GM06990 (cell line): ENCODE measurements around the gene DMD.

Experiments used
- DNase-seq: peaks from one replicate; pipeline ENCODE4 v3.0.0-alpha.2; 2011; ENCODE audit not compliant: insufficient read length; ENCODE audit errors: extremely low read depth
- H3K27me3 ChIP-seq: replicated peaks from 2 replicates; pipeline ENCODE4 v1.6.0; 2011; ENCODE audit warnings: low read length; ENCODE audit not compliant: control insufficient read depth, insufficient read depth
- H3K36me3 ChIP-seq: 2 replicates; pipeline ENCODE4 v1.5.1; 2011; ENCODE audit warnings: low read length; ENCODE audit not compliant: control insufficient read depth, insufficient read depth
- H3K4me3 ChIP-seq: replicated peaks from 2 replicates; pipeline ENCODE4 v1.5.1; 2011; ENCODE audit warnings: low read depth, mild to moderate bottlenecking, control low read depth, low read length
- TF ChIP-seq, protein P1 (sequence below): IDR thresholded peaks from 2 replicates; pipeline ENCODE4 v1.5.1; 2011; ENCODE audit warnings: low read length, control low read depth, mild to moderate bottlenecking, inconsistent platforms; ENCODE audit not compliant: insufficient read depth, poor library complexity, severe bottlenecking

DMD gene

DNA sequence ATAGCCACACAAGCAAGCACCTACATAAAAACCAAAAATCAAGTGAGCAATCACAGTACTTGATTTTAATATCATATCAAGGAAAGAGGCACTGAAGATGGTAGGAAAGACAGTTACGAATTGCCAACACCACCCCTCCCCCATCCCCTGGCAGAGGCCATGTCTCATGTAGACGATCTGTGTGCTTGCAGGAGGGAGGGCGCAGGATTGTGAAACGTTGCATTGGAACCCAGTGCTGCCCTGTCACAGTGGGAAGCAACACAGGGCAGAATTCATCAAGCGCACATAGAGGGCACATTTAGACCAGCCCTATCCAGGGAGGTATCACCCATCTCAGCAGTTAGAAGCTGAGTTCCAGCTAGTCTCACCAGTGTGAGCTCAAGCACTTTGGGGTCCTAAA lies 359.8 kb downstream of the DMD start:
- Histone ChIP-seq H3K36me3 (no peaks in the 10 kb centered on the region), H3K4me3 (no peak overlapping the region), H3K27me3 (no peaks in the 10 kb centered on the region)
- DNase-seq = no peak
- TF ChIP-seq, protein P1, sequence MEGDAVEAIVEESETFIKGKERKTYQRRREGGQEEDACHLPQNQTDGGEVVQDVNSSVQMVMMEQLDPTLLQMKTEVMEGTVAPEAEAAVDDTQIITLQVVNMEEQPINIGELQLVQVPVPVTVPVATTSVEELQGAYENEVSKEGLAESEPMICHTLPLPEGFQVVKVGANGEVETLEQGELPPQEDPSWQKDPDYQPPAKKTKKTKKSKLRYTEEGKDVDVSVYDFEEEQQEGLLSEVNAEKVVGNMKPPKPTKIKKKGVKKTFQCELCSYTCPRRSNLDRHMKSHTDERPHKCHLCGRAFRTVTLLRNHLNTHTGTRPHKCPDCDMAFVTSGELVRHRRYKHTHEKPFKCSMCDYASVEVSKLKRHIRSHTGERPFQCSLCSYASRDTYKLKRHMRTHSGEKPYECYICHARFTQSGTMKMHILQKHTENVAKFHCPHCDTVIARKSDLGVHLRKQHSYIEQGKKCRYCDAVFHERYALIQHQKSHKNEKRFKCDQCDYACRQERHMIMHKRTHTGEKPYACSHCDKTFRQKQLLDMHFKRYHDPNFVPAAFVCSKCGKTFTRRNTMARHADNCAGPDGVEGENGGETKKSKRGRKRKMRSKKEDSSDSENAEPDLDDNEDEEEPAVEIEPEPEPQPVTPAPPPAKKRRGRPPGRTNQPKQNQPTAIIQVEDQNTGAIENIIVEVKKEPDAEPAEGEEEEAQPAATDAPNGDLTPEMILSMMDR = no peak

DNA sequence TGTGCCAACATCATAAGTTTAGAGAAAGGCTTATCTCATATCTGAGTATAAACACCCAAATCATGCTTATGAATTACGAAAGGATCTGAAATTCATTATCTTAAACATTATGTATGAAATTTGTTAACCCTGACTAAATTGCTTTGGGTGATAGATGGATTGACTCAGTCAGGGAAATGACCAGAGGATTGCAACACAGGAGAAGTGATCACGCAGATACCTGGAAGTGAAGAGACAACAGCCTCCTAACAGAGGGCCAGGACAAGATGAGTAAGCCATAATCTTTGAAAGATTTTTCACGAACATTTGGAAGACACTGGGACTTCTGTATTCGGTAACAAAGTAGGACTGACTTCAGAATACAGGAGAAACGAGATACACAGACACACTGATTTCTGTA lies 363.4 kb downstream of the DMD start:
- TF ChIP-seq, protein P1 = no peak
- no peaks in the 10 kb centered on the region for H3K36me3 ChIP-seq
- no peaks in the 10 kb centered on the region for H3K27me3 ChIP-seq
- no peak for DNase-seq
- no peak overlapping the region for H3K4me3 ChIP-seq

DNA sequence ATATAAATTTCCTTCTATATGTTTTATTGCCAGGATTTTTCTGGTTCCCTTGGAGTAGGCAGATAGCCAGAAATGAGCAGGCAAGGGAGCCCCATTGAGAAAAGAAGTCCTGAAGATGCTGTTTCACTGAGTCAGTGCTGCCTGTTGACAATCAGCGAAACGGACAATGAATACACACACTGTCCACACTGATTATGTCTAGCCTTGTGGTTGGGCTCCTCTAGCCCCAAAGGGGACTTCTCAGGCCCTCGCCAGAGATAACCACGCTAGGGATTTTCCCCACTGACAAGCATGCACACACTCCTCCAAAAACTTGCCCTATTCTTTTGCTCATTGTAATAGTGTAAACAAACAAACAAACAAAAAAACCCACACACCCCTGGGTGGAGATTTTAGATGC lies 369.3 kb downstream of the DMD start:
- Histone ChIP-seq H3K36me3 (no peaks in the 10 kb centered on the region), H3K27me3 (no peaks in the 10 kb centered on the region), H3K4me3 (no peak overlapping the region)
- no peak for DNase-seq
- TF ChIP-seq, protein P1 = no peak

DNA sequence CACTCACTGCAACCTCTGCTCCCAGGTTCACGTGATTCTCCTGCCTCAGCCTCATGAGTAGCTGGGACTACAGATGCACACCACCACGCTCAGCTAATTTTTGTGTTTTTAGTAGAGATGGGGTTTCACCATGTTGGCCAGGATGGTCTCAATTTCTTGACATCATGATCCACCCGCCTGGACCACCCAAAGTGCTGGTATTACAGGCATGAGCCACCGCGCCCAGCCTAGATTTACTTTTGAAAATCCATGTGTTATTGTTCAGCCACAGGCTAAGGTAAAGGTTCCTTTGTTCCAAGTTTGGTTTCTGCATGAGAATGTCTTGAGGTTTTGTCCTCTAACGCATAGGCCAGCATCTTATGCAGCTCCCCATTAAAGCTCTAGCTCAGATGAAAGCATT lies 371.6 kb downstream of the DMD start:
- H3K27me3 ChIP-seq = no peaks in the 10 kb centered on the region
- DNase-seq = no peak
- no peaks in the 10 kb centered on the region for H3K36me3 ChIP-seq
- TF ChIP-seq, protein P1 = no peak
- no peak overlapping the region for H3K4me3 ChIP-seq

DNA sequence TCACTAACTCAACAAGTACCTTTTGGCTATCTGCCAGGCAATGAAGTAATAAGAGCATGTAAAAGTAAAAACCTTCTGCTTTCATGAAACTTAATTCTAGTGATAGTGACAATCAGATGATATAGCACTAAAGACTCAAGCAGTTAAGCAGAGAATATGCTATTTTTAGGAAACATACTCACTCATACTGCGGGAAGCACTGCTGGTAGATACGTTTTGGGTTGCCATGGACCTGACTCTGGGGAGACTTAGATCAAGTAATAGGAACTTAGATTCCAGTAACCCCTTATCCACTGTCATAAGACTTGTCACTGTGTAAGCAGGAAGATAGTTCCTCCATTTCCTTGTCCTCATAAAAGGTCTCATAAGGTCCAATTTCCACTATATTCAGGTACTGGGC lies 386.3 kb downstream of the DMD start:
- no peaks in the 10 kb centered on the region for H3K27me3 ChIP-seq
- H3K36me3 ChIP-seq = no peaks in the 10 kb centered on the region
- no peak overlapping the region for H3K4me3 ChIP-seq
- TF ChIP-seq, protein P1 = no peak
- no peak for DNase-seq

DNA sequence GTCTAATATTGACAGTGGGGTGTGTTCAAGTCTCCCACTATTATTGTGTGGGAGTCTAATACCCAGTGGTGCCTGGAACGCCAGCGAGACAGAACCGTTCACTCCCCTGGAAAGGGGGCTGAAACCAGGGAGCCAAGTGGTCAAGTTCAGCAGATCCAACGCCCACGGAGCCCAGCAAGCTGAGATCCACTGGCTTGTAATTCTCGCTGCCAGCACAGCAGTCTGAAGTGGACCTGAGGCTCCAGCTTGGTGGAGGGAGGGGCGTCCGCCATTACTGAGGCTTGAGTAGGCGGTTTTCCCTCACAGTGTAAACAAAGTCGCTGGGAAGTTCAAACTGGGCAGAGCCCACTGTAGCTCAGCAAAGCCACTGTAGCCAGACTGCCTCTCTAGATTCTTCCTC lies 407.3 kb downstream of the DMD start:
- H3K36me3 ChIP-seq = no peaks in the 10 kb centered on the region
- H3K4me3 ChIP-seq = no peak overlapping the region
- H3K27me3 ChIP-seq = no peaks in the 10 kb centered on the region
- no peak for DNase-seq
- TF ChIP-seq, protein P1 = no peak
